ENCODE results near the gene TMEM208. TPM values are rescaled to one million over a fixed set of nuclear protein-coding genes. Genes with fewer than 3 reads are reported as not detected.

Gene TMEM208
- polyA plus RNA-seq, 1 of the 3 experiments (the other 2 are of a cell fraction) = 98.2 TPM

GRCh38 chr16:67270931-67271338 lies 44.0 kb downstream of the TMEM208 start (continued):
- no peak for TF ChIP-seq GABPA (IDR thresholded peaks at IDR 0.05; ENCODE audit: low read depth)

- Histone ChIP-seq H3K27me3 (ENCODE audit: insufficient read depth) (no peaks in the 10 kb centered on the region), H3K36me3 (replicated peaks in 1 of 2; ENCODE audit: control insufficient read depth in 1 of 2, insufficient read depth in 2 of 2, low read length in 1 of 2) (peaks cover 4 to 16% of the 10 kb centered on the region in 2 experiments), H3K4me1 (ENCODE audit: control insufficient read depth in 1 of 2, insufficient read depth in 2 of 2, low read depth in 1 of 2, low read length in 1 of 2) (peaks cover 0 to 10% of the 10 kb centered on the region in 2 experiments; a peak in 1 of 4 replicates), H3K9me2 (no peaks in the 10 kb centered on the region), H3F3A (replicated peaks; ENCODE audit: insufficient read depth) (peaks cover 26% of the 10 kb centered on the region), H3K27ac (ENCODE audit: low read depth in 2 of 2, low read length in 1 of 2) (no peak overlapping the region), H2AFZ (ENCODE audit: low read depth) (no peak overlapping the region), H4K20me1 (ENCODE audit: insufficient read depth) (no peaks in the 10 kb centered on the region), H3K9me3 (no peaks in the 10 kb centered on the region), H3K4me3 (ENCODE audit: low read depth in 2 of 2, low read length in 1 of 2) (no peak overlapping the region), H3K79me2 (ENCODE audit: insufficient read depth) (peaks cover 22% of the 10 kb centered on the region), H3K4me2 (no peak overlapping the region), H3K9ac (no peak overlapping the region)
- TF ChIP-seq YY1 (IDR thresholded peaks at IDR 0.05; ENCODE audit: low read depth) = no peak
- no peak for TF ChIP-seq NRF1 (IDR thresholded peaks at IDR 0.05; ENCODE audit: low read depth, low read length)
- TF ChIP-seq, protein P1, sequence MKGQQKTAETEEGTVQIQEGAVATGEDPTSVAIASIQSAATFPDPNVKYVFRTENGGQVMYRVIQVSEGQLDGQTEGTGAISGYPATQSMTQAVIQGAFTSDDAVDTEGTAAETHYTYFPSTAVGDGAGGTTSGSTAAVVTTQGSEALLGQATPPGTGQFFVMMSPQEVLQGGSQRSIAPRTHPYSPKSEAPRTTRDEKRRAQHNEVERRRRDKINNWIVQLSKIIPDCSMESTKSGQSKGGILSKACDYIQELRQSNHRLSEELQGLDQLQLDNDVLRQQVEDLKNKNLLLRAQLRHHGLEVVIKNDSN (IDR thresholded peaks at IDR 0.05; ENCODE audit: borderline replicate concordance, low read depth) = no peak
- no peak for TF ChIP-seq GABPA (IDR thresholded peaks at IDR 0.05; ENCODE audit: low read depth)
- TF ChIP-seq MEF2A (IDR thresholded peaks at IDR 0.05; ENCODE audit: borderline replicate concordance, low read depth) = no peak
- no peak for TF ChIP-seq JUND (IDR thresholded peaks at IDR 0.05)
- TF ChIP-seq POLR2AphosphoS5 (IDR thresholded peaks at IDR 0.05; ENCODE audit: low read depth, low read length) = no peak
- no peak for TF ChIP-seq EZH2phosphoT487 (IDR thresholded peaks at IDR 0.05; ENCODE audit: borderline replicate concordance, low read depth)
- no peak for TF ChIP-seq CTCF (IDR thresholded peaks at IDR 0.05)
- no peak for TF ChIP-seq TCF12 (IDR thresholded peaks at IDR 0.05)
- TF ChIP-seq FOXJ3 (CRISPR knock-in tag; IDR thresholded peaks at IDR 0.05) = no peak
- no peak for TF ChIP-seq RAD21 (IDR thresholded peaks at IDR 0.05; ENCODE audit: low read length)
- no peak for TF ChIP-seq FOXM1 (IDR thresholded peaks at IDR 0.05; ENCODE audit: low read depth)
- TF ChIP-seq, protein P2, sequence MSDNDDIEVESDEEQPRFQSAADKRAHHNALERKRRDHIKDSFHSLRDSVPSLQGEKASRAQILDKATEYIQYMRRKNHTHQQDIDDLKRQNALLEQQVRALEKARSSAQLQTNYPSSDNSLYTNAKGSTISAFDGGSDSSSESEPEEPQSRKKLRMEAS (IDR thresholded peaks at IDR 0.05; ENCODE audit: low read depth) = no peak
- no peak for TF ChIP-seq TAF1 (IDR thresholded peaks at IDR 0.05; ENCODE audit: borderline replicate concordance, low read depth, low read length)
- no peak for DNase-seq
- ChIA-PET CTCF (interaction anchor here (0.8 to 4.7 kb wide), 6 partner anchors 7 to 156 kb away, joined by 3 to 24 read pairs (median 3); partner anchors contain the start of genes SLC9A5 and ZDHHC1), POLR2A (no interaction called here)
- WGBS (ENCODE audit: low lambda C conversion rate) = 93% methylated on average over 3 of the region's 4 CpGs
Measured at GRCh38 chr16:67271446-67271845, 44.5 kb downstream of the TMEM208 start.

DNA sequence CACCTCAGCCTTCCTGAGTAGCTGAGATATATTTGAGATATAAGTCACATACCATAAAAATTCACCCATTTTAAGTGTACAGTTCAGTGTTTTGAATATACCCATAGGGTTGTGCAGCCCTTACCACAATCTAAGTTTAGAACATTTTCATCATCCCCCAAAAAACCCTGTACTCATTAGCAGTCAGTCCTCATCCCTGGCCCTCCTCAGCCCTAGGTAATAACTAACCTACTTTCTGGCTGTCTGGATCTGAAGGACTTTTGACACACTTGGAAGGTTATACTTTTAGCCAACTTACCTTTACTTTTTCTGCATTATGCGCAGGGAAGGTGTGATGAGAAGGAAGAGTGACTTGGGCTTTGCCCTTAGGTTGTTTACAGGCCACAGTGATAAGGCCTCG lies 48.4 kb downstream of the TMEM208 start:
- H3K79me2 ChIP-seq (ENCODE audit: insufficient read depth) = peaks cover 41% of the 10 kb centered on the region
- POLR2A ChIA-PET = no interaction called here
- no peak overlapping the region for H3K27ac ChIP-seq (ENCODE audit: low read depth in 2 of 2, low read length in 1 of 2)
- peaks cover 24% of the 10 kb centered on the region for H3F3A ChIP-seq (replicated peaks; ENCODE audit: insufficient read depth)
- 90% methylated on average over 2 of the region's 2 CpGs for WGBS (ENCODE audit: low lambda C conversion rate)
- H4K20me1 ChIP-seq (ENCODE audit: insufficient read depth) = no peaks in the 10 kb centered on the region
- no peaks in the 10 kb centered on the region for H3K27me3 ChIP-seq (ENCODE audit: insufficient read depth)
- no peak overlapping the region for H3K9ac ChIP-seq
- no peak overlapping the region for H2AFZ ChIP-seq (ENCODE audit: low read depth)
- H3K4me3 ChIP-seq (ENCODE audit: low read depth in 2 of 2, low read length in 1 of 2) = no peak overlapping the region
- H3K9me2 ChIP-seq = no peaks in the 10 kb centered on the region
- no peak overlapping the region for H3K4me2 ChIP-seq
- CTCF ChIA-PET = no interaction called here
- TF ChIP-seq FOXJ3 (CRISPR knock-in tag; IDR thresholded peaks at IDR 0.05) (no peak), ELF1 (IDR thresholded peaks at IDR 0.05) (no peak), EZH2phosphoT487 (IDR thresholded peaks at IDR 0.05; ENCODE audit: borderline replicate concordance, low read depth) (no peak), CHD2 (IDR thresholded peaks at IDR 0.05; ENCODE audit: low read length, partially characterized antibody) (no peak), TEAD4 (IDR thresholded peaks at IDR 0.05; ENCODE audit: borderline replicate concordance, insufficient read depth) (no peak), USF2 (IDR thresholded peaks at IDR 0.05; ENCODE audit: borderline replicate concordance, low read depth, low read length) (no peak)
- TF ChIP-seq, protein P2 (IDR thresholded peaks at IDR 0.05; ENCODE audit: low read depth) = no peak
- H3K4me1 ChIP-seq (ENCODE audit: control insufficient read depth in 1 of 2, insufficient read depth in 2 of 2, low read depth in 1 of 2, low read length in 1 of 2) = peaks cover 23 to 25% of the 10 kb centered on the region in 2 experiments; a peak in 3 of 4 replicates
- no peaks in the 10 kb centered on the region for H3K9me3 ChIP-seq
- H3K36me3 ChIP-seq (replicated peaks in 1 of 2; ENCODE audit: control insufficient read depth in 1 of 2, insufficient read depth in 2 of 2, low read length in 1 of 2) = peaks cover 4 to 27% of the 10 kb centered on the region in 2 experiments
- no peak for DNase-seq

All from SK-N-SH (cell line).